SIG-M5 (cell line): ENCODE measurements around the gene RFX6.

Experiments
- DNase-seq: peaks from one replicate; lab custom pipeline; 2025; lab: John Stamatoyannopoulos, UW

Gene RFX6

DNA sequence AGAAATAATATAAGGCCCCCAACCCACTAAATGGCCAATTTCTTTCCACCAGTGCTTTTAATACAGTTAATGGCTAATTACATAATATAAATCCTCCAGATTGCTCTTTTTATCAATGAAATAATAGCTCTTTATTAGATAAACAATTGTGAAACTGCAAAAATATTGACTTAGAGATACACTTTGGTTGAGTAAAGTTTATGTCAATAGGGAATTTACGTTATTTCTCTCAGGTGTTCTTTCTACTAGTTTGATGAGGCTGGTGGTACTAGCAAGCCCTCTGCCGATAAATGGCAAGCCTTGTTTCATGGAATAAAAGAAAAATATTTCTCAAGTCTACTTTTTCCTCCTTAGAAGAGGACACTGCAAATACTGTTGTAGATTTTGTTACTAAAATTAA is 18.9 kb downstream of the RFX6 start:
- DNase-seq = no peak

DNA sequence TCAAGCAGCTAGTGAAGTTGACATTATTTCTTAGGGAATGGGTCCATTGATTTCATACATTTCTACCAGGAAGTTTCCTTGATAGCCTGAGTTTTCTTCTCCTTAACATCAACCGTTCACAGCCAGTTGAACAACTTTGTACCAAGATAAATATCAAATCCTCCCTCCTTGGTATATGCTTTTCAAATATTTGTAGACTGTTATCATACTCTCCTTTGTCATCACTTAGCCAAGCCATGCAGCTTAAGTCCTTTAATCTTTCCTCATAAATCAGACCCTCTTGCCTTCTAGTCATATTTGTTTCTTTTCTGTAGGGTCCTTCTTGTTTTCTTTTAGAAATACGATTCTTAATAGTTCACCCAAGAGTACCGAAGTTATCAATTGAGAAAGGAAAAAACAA is 25.6 kb downstream of the RFX6 start:
- no peak for DNase-seq

DNA sequence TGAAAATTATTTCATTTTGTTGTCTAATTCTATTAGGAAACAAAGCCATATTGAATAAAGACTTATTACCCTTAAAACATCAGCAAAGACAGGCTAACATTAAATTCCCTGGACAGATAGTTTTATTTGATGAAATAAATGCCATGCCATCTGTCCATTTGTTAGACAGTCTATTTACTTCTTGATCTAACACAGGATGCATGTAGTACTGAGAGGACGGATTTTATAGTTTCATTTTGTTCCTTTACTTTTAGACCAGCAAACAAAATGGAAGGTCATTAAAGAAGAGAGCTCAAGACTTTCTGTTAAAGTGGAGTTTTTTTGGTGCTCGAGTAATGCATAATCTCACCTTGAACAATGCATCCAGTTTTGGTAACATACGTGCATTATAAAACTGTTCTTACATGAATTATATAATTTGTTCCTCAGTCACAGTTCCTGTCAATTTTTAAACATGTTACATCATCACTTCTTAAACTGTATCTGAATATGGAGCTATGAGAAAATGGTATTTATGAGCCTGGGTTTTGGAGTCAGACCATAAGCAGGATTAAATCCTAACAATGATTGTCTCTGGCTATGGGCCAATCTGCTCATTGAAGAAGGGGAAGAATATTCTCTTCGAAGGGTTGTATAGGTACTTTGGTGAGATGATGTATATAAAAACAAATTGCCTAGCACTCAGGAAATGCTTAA is 46.0 kb downstream of the RFX6 start:
- DNase-seq = no peak

DNA sequence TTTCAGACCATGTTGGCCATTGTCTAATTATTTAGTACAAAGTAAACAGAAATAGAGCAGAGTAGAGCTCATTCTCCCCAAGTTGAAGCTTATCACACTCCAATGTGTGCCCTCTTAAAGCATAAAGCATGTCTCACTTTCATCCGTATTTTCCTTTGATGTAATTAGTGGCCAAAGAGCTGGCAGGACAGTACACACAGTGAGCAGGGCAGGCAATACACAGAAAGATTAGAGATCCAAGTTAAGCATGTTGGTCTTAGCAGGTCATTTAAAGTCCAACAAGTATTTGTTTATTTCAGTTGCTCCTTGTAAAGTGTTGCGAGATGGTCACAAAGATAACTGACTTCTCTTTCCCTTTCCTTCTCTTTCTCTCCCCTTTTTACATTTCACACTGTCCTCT is 47.2 kb downstream of the RFX6 start:
- DNase-seq = no peak

DNA sequence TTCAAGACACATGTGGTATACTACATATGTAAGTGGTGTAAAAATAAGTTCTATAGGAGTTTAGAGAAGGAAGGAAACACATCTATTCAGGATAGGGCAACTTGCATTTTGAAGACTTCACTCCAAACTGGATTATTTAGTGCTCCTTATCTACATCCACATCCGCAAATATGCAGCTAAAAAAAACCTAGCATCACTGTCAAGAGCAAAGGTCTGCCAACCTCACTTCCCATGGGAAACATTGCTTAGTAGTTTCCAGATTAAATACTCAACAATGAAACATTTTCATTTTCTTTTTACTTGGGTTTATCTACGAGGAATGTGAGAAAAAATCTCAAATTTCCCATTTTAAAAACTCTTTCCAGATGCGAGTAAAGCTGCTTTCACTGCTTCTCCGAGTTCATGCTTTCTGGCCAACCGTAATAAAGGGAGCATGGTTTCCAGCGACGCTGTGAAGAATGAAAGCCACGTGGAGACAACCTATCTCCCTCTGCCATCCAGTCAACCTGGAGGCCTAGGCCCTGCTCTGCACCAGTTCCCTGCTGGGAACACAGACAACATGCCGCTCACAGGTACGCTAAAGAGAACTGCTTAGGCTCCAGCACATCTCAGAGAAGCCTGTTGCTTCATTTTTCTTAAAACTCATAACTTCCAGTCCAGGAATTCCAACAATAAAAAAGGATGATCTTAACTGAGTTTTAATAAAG is 48.2 kb downstream of the RFX6 start:
- DNase-seq = no peak

DNA sequence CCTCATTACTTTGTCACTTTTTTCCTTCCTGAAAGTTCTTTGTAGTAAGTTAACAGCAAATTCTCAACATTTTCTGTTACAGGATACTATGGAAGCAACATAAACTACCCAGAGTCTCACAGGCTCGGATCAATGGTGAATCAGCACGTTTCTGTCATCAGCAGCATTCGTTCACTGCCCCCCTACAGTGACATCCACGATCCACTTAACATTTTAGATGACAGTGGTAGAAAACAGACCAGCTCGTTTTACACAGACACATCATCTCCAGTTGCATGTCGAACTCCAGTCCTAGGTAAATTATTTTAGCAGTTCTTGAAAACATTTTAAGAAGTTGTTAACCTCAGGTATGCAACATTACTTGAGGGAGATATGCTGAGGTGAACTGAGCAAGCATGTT is 51.6 kb downstream of the RFX6 start:
- DNase-seq = no peak

DNA sequence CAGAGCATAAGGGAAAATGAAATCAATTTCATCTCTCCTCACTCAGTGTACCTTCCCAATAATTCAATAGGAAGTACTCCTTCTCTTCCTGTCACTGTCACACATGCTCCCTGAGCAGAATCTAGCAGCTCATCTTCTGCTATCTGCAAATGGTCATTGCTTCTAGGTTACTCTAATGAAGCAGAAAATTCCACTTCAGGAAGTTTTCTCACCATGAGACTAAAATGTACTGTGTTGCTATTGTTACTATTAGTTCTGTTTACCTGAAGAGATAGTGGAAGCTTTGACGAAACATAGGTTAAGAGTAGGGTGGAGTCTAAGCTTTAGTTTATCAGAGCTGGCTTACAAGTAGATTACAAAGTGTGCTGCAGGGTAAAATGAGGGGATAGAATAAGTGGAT is 52.8 kb downstream of the RFX6 start:
- no peak for DNase-seq

DNA sequence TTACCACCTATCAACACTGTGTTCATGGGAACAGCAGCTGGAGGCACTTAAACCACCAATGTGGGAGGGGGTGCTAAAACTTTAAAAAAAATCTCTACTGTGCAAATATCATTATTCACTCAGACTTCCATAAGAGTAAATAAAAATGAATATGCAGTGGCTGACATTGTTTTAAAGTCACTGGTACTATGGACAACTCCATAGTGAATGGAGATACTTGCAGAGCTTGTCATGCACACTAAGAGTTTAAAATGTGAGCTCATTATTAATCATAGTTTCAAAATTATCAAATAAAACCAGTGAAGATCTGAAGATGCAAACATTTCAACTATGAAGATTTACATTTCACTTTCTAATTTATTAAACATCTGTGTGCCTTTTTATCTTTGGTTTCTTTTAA is 54.4 kb downstream of the RFX6 start:
- no peak for DNase-seq

DNA sequence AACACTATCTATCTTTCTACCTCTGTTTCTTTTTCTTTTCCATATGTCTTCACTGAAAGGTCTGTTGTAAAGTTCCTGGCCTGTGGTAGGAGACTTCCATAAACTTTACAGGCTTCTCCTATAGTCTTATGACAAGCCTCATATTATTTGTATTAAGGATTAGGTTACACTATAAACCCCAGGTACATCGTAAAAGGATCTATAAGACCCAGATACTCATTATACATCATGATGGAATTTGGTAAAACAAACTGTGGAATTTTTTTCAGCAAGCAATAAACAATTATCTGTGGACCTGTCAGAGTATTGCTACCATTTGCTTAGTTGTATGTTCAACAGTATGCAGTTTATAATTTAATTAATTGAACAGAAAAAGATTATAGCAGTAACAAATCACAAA is 55.5 kb downstream of the RFX6 start:
- DNase-seq = no peak

DNA sequence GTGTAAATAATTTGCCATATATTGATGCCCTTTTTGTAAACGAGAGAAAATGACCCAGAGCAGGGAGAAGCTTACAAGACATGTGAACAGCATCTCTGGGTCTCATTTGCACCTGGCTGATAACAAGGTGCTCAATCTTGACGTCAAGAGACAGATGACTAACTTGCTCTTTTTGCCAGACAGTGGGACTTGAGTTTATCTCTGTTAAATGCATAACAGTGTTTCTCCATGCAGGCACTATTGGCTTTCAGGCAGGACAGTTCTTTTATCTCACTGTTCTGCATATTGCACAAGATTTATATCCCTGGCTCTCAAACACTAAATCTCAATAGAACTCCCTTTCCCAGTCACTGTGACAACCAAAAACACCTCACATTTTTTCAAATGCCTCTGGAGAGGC is 56.4 kb downstream of the RFX6 start:
- DNase-seq = no peak

DNA sequence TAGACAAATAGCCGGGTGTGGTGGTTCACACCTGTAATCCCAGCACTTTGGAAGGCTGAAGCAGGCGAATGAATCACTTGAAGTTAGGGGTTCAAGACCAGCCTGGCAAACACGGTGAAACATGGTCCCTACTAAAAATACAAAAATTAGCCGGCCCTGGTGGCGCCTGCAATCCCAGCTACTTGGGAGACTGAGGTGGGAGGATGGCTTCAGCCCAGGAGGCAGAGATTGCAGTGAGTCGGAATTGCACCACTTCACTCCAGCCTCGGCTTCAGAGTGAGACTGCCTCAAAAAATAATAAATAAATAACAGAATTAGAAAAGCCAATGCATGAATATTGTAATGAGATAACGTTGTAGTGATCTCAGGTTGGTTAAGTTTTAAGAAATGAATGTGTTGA is 61.3 kb downstream of the RFX6 start:
- DNase-seq = no peak

DNA sequence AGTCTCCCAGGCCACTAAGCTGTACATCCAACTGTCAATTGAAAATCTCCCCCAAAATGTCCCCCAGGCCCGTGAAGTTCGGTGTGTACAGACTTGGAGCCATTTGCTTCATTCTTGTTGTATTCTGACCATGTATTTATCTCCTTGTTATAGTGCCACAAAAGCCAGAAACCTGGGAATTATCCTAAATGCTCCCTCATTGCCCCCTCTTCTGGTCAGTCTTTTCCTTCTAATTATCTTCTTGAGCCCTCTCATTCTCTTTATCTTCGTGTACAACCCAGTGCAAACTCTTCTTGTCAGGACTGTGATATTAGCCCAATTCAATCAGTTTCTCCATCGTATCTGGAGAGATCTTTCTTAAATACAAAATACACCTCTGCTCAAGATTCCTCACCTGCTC is 64.7 kb downstream of the RFX6 start:
- DNase-seq = no peak

DNA sequence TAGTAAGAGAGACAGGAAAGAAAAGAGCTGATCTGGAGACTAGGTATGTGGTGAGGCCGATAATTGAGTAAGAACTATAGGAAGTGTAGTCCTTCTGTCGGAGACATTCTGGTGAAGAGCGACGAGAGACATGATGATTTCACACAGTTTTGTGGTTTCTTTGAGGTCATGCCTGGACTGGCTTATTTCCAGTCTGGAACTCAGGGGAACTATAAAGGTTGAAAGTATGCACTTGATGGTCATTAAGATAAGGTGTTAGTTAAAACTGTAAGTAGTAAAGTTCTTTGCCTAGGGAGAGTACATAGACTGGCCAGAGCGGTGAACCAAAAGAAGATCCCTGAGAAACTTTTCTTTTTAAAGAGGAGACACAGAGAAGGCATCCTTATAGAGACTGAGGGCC is 68.8 kb downstream of the RFX6 start:
- no peak for DNase-seq

DNA sequence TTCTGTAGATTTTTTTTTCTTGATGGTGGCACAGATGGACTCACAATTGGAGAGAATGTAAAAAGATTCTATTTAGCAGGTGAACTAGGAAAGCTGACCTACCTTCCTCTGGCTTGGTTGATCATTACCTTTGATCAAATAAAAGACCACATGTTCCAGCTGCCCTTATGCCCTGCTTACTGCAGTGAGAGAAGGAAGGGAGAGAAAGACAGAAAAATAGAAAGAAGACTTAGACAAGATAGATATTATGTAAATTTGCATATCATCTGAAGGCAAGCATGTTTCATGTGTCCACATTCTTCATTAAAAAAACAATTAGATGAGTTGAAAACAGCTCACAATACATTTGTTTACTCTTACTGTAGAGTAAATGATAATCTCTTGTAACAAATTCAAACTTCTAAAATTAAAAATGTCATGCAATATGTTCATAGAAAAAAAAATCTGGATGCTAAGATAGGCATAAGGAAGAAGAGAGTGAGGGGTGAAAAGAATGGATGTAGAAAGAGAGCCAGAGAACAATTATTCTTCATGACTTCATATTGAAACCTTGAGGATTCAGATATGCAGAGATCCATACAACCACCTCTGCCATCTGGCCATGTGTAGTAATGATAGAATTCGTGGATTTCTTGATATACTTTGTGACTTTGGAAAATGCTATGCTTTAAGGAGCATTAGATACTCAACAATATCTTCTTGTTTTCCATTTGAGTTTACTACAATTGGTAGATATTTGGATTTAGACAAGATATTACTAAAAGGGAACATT is 71.7 kb downstream of the RFX6 start:
- DNase-seq = no peak

DNA sequence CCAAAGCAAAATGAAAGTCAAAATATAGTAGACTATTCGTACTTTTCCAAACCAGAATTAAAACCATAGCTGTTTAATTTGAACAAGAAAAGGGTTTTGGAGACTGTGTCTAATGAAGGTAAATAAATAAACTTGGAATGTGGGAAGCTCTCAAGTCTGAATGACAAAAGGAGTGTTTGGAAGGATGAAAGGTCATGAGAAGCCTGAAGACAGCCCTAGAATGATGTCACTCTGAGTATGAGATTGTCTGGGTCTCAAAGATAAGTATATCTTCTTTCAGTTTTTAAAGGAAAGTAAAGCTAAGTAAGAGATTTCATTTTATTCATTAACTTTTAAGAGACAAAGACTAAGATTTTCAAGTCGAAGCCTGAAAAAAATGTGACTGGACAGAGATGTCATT is 72.9 kb downstream of the RFX6 start:
- DNase-seq = no peak

DNA sequence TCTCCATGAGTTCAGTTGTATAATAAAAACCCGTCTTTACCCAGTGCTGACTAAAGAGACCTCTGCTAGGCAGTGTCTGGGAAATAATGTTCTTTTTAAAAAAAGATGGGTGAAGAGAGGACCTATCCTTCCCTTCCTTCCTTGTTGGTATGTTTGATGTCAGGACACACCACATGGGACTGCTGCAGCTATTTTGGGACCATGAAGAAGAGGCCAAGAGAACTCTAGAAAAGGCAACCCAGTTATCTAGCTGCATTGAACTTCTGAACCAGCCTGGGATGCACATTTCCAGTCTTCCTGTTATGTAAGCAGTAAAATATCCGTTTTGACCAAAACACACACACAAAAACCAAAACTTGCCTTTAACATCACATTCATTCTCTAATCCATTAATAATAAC is 77.3 kb downstream of the RFX6 start:
- no peak for DNase-seq

DNA sequence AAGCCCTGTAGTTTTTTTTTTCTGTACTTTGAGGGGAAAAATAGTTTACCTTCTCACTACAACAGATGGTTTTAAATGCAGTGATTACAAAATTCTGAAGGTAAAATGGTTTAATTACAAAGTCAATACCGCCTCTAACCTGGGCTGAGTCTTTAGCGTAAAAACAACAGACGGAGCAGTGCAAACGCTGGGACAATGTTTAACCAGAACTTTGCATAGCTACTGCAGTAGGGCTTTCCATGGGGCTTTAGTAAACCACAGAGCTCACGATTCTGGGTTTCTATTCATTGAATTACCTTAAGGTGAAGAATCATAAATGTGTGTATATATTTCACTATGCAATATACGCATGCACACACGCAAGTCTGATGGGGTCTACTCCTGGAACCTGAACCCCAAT is 77.9 kb downstream of the RFX6 start:
- DNase-seq = no peak

DNA sequence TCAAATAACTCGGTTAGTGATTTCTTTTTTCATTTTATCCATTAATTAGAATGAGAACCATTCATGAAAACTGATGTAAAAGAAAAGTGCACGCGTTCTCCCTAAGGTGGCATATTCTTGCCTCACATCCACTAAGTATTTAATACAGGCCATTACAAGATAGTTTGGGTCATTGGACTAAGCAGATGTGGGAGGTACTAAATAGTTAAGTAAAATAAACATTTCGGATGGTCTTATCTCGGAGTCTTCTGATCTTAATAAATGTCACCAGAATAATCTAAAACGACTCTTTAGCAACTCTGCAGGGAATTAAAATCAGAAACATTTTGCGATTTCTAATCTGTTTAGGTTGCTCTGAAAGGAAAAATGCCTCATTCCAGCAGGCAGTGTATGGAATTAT is 78.7 kb downstream of the RFX6 start:
- no peak for DNase-seq

DNA sequence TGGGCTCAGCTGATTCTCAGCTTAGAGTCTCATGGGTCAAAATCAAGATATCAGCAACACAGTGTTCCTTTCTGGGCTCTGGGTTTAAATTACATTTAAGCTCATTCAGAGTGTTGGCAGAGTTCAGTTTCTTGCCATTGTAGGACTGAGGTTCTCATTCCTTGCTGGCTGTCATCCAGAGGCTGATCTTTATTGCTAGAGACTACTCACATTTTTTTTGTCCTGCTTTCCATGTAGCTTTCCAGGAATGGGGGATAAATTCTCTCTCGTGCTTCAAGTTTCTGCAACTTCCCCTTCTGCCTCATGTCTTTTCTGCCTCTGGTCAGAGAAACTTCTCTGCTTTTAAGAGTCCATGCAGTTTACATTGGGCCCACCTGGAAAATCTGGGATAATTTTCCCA is 86.9 kb downstream of the RFX6 start:
- no peak for DNase-seq

DNA sequence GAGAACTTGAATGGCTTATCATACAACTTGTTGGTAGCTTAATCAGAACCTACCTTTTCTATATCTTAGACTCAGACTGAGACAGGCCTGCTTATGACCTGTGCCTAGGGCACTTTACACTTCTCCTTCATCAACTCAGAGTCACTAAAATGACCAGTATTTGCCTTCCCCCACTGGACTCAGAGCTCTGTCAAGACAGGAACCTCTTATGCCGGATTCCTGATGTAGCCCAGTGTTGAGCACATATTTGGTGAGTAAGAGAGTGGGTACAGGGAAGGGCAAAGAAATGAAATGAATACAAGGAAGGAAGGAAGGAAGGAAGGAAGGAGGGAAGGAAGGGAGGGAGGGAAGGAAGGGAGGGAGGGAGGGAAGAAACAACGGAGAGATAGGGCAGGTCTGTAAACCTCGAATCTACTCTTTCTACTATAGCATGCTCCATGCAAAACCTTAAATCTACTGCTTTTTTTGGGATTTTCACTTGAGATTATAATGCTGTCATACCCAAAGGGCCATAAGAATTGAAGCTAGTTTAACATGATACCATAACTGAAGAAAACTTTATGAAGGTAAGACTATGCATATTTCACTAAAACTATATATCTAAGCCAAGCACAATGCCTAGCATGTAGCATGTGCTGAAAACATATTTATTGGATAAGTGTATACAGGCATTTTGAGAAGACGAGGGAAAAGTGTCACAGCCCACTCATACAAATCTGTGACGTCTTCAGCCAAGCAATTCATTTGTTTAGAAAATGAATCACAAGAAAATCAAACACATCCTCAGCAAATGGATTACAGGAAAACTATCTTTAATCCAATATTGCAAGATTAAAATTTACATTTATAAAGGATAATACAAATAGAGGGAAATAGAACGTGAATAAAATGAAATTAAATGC is 89.9 kb downstream of the RFX6 start:
- DNase-seq = no peak

DNA sequence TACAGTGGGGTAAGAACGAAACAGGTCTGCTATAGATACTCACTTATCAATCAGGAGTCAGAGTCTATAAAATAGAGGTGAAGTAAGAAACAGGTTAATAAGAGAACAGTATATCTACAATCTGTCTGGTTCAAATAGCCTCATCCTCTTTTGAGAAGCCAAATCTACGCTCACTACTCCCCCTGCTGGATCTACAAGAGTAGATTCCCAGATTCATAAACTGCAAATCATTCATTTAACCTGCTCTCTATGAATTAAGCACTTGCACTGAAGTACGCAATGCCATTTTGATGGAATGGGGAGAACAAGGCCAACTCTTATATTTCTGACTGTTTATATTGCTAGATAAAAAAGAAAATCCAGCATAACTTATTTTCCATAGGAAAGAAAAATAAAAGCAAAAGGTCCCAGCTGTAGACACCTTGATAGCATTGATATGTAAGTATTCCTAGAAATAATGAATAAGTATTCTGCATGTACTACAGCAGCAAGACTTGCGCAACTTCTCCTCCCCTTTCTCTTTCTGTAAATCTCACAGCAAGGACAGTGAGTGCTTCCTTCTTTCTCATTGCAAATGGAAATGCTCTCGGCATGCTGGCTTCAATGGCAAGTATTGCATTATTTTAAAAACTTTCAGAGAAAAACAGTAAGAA is 92.3 kb downstream of the RFX6 start:
- DNase-seq = no peak

DNA sequence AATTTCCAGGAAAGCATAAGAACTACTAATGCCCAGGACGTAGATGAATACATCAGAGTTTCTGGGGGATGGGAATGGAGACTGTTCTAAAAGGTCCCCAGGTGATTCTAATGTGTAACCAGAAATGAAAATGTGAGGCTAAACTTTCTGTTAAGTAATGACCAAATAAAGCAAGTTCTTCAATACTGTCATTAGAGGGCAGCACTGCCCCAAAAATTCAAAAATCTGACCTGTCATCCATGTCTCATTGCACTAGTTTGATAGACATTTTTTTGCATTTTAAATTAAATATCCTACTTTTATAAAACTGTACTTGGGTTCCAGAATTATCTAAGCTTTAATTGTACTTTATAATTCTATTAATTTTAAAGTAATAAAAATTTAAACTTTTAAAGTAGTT is 94.9 kb downstream of the RFX6 start:
- DNase-seq = no peak
